Peyer's patch (tissue), 4 donors: Measurements from ENCODE around the gene UPF3B. TPM values are rescaled to one million over a fixed set of nuclear protein-coding genes. Genes with fewer than 3 reads are reported as not detected.
"Not testable (repeated sequence)": the region's sequence is repeated elsewhere in the genome, so short reads cannot be mapped to it uniquely, and the experiment has no call there.

Experiments used
- DNase-seq, 3 donors: peaks; one replicate each; pipeline ENCODE4 v3.0.0-alpha.2; 2017 to 2019
- H3K27ac ChIP-seq, 4 donors: fragments of 200-600 bp; sonication (generic); one replicate each; pipeline ENCODE4 v1.5.1; 2016 to 2019
- H3K27me3 ChIP-seq, 2 donors: fragments of 200-600 bp; sonication (generic); one replicate each; pipeline ENCODE4 v1.5.1; 2019
- H3K36me3 ChIP-seq, 3 donors: fragments of 200-600 bp; sonication (generic); one replicate each; pipeline ENCODE4 v1.5.1; 2016 to 2019
- H3K4me1 ChIP-seq, 4 donors: fragments of 200-600 bp; sonication (generic); one replicate each; pipeline ENCODE4 v1.5.1; 2016 to 2019
- H3K4me3 ChIP-seq, 4 donors: fragments of 200-600 bp; sonication (generic); 1 replicate in 3 of 4; 2 replicates in 1 of 4; pipeline ENCODE4 v1.5.1; 2016 to 2019; ENCODE audit warnings: mild to moderate bottlenecking in 1 of 4
- H3K9me3 ChIP-seq, 4 donors: fragments of 200-600 bp; sonication (generic); one replicate each; pipeline ENCODE4 v1.5.1; 2016 to 2019; ENCODE audit warnings: mild to moderate bottlenecking in 1 of 4
- POLR2A ChIP-seq, 2 donors: fragments of 450-650 bp; IDR thresholded peaks; one replicate each; pipeline ENCODE4 v1.5.1; 2017; ENCODE audit warnings: antibody characterized with exemption in 2 of 2, mild to moderate bottlenecking in 2 of 2, moderate library complexity in 2 of 2
- total RNA-seq, 4 donors: library from RNA; depleted of rRNA; stranded (reverse); fragments of >200 nt; gene quantifications; one replicate each; pipeline ENCODE4 v1.1.0, GENCODE V29; 2016
- TF ChIP-seq, protein P1 (sequence below), 6 experiments: fragments of 450-650 bp in 4 of 6; fragments of 200-600 bp in 2 of 6; sonication (generic) in 1 of 6; IDR thresholded peaks; one replicate each; pipeline ENCODE4 v1.5.1; 2017 to 2019; ENCODE audit warnings: antibody characterized with exemption in 6 of 6, mild to moderate bottlenecking in 3 of 6, moderate library complexity in 1 of 6

UPF3B gene, protein sequence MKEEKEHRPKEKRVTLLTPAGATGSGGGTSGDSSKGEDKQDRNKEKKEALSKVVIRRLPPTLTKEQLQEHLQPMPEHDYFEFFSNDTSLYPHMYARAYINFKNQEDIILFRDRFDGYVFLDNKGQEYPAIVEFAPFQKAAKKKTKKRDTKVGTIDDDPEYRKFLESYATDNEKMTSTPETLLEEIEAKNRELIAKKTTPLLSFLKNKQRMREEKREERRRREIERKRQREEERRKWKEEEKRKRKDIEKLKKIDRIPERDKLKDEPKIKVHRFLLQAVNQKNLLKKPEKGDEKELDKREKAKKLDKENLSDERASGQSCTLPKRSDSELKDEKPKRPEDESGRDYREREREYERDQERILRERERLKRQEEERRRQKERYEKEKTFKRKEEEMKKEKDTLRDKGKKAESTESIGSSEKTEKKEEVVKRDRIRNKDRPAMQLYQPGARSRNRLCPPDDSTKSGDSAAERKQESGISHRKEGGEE
- total RNA-seq: 10 to 100 TPM in 2 of 4 donors, 1 to 10 TPM in 2; 5.3 to 28.9 (median 8.8) TPM

DNA sequence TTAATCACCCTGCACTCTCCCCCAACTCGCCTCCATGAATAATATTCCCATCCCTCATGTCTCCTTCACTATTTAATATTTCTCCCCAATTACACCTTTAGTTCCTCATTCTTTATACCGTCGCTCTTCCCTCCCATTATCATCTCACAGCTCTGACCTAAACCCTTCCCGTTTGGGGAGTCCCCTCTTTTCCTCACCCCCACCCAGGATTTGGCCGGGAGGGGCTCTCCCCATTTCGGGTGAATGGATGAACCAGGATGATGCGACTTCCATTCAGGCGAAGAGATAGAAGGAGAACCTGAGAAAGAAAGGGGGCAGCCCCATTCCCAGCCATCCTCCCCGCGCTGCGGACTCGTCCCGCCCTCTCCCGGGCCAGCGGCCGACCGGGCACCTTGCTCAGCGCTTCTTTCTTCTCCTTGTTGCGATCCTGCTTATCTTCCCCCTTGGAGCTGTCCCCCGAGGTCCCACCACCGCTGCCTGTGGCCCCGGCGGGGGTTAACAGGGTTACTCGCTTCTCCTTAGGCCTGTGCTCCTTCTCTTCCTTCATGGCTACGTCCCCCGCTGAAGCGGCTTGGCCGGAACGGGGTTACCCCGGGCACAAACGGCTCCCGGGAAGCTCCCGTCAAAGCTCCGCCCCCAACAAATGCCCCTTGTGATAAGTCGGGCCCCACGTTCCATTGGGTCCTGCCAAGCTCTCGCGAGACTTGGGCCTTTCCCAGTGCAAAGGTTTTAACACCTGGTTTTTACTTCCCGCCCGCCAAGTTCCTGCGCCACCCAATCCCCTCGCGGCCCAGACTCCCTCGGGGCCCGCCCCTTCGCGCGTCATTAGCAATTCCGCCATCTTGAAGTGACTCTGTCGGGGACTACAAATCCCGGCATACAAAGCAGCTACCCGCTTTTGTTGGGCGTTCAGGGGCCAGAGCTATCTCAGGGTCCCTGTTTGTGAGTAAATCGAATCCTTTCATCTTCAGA is at the start of gene UPF3B:
TSS of gene UPF3B (minus strand) at position 582 of the 972 bp plus-strand sequence. CDS start at position 547, 35 bp downstream.
- H3K27me3 ChIP-seq: no peaks in the 10 kb centered on the region
- TF ChIP-seq POLR2A (IDR thresholded peaks at IDR 0.05): peak; percentile 32 to 61
- TF ChIP-seq, protein P1, sequence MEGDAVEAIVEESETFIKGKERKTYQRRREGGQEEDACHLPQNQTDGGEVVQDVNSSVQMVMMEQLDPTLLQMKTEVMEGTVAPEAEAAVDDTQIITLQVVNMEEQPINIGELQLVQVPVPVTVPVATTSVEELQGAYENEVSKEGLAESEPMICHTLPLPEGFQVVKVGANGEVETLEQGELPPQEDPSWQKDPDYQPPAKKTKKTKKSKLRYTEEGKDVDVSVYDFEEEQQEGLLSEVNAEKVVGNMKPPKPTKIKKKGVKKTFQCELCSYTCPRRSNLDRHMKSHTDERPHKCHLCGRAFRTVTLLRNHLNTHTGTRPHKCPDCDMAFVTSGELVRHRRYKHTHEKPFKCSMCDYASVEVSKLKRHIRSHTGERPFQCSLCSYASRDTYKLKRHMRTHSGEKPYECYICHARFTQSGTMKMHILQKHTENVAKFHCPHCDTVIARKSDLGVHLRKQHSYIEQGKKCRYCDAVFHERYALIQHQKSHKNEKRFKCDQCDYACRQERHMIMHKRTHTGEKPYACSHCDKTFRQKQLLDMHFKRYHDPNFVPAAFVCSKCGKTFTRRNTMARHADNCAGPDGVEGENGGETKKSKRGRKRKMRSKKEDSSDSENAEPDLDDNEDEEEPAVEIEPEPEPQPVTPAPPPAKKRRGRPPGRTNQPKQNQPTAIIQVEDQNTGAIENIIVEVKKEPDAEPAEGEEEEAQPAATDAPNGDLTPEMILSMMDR (IDR thresholded peaks at IDR 0.05): no peak
- peak within 1 kb of the TSS; percentile 40 to 82 (median 65) for H3K4me3 ChIP-seq
- peak; percentile 93 to 98 (median 96) for DNase-seq
- no peaks in the 10 kb centered on the region for H3K9me3 ChIP-seq
- H3K4me1 ChIP-seq: no peaks in the 10 kb centered on the region
- peak within 1 kb of the TSS; percentile 81 to 91 (median 86) for H3K27ac ChIP-seq
- no peaks in the 10 kb centered on the region for H3K36me3 ChIP-seq

DNA sequence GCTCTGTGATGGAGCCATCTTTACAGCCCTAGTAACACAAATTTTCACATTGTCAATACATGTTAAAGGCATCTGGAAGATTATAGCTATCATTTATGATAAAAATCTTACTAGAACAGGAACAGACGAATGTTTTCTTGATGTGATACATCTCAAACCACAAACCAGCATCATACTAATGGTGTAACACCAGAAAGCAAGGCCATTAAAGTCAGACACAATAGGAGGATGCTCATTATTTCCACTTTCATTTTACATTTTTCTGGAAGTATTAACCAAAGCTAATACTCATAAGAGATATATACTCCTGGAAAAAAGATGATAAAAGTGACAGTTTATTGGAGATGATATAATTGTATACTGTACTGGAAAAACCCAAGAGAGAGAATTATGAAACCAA is 48.2 kb upstream of the UPF3B start:
- Histone ChIP-seq H3K36me3 (no peaks in the 10 kb centered on the region), H3K9me3 (no peaks in the 10 kb centered on the region), H3K27me3 (no peaks in the 10 kb centered on the region), H3K4me1 (no peaks in the 10 kb centered on the region), H3K4me3 (no peak overlapping the region), H3K27ac (no peak overlapping the region)
- TF ChIP-seq POLR2A (IDR thresholded peaks at IDR 0.05): no peak
- TF ChIP-seq, protein P1 (IDR thresholded peaks at IDR 0.05): no peak
- DNase-seq: no peak

DNA sequence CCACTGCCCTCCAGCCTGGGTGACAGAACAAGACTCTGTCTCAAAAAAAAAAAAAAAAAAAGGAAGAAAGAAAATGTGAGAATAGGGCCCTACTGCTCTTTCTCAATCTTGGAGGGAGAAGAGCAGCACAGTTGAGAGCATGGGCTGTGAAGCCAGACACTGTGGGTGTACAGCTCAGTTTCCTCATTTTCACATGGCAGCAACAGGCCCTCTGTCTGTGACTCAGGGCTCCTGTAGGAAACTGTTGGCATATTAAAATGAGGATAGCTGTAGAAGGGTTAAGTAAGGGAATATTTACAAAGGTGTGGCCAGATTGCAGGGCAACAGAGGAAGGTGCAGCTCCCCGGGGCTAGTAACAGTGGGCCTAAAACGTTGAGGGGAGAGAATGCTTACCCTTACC is 46.4 kb upstream of the UPF3B start:
- TF ChIP-seq POLR2A (IDR thresholded peaks at IDR 0.05): no peak
- TF ChIP-seq, protein P1 (IDR thresholded peaks at IDR 0.05): no peak
- H3K27ac ChIP-seq: no peak overlapping the region
- DNase-seq: no peak
- H3K27me3 ChIP-seq: no peaks in the 10 kb centered on the region
- no peaks in the 10 kb centered on the region for H3K9me3 ChIP-seq
- H3K4me3 ChIP-seq: no peak overlapping the region
- H3K36me3 ChIP-seq: no peaks in the 10 kb centered on the region
- no peaks in the 10 kb centered on the region for H3K4me1 ChIP-seq

DNA sequence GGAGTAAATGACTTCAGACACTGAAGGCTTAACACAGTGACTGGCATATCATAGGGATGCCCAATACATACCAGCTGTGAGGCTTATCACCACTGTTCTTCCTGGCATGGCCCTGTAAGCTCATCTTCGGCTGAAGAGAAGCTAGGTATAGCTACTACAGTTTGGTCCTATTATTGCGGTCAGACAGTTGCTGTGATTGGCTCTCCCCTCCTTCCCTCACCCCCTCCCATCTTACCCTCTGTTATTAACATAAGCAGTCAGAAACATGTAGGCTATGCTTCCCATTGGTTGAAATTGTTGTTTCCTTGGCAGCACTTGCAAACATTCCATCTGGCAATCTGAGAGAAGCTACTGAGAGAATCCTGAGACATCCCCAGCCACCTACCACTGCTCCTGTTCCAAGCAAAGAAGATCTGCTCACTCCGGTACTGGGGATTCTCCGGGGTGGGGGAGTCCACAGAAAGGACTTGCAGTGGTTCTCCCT is 43.1 kb upstream of the UPF3B start, which contains the start of gene AKAP14:
TSS of gene AKAP14 (plus strand) at position 51 of the 484 bp plus-strand sequence. CDS start 7,331 bp downstream, outside the sequence.
- Histone ChIP-seq H3K9me3 (no peaks in the 10 kb centered on the region), H3K27me3 (no peaks in the 10 kb centered on the region), H3K4me1 (no peaks in the 10 kb centered on the region), H3K4me3 (no peak within 1 kb of the TSS), H3K36me3 (no peaks in the 10 kb centered on the region), H3K27ac (no peak within 1 kb of the TSS)
- TF ChIP-seq, protein P1 (IDR thresholded peaks at IDR 0.05): no peak
- TF ChIP-seq POLR2A (IDR thresholded peaks at IDR 0.05): no peak
- no peak for DNase-seq

DNA sequence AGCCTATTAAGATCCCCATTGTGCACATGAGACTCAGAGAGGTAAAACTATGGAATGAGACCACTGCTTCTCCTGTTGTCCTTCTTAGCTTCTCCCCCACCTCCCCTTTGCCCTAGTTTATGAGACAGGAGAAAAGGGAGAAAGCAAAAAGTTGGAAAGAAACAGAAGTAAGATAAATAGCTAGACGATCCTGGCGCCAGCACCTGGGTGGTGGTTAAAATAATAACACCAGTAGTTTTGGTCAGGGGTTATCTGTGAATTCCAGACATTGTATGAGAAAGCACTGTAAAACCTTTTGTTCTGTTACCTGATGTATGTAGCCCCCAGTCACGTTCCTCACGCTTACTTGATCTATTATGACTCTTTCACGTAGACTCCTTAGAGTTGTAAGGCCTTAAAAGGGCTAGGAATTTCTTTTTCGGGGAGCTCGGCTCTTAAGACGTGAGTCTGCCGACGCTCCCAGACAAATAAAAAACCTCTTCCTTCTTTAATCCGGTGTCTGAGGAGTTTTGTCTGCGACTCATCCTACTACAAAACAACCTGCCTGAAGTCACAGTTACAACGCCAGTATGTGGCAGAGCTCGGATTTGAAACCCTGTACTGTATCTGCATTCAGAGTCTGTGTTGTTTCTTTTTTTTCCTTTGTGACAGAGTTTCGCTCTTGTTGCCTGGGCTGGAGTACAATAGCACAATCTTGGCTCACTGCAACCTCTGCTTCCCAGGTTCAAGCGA is 39.4 kb upstream of the UPF3B start:
- not testable (repeated sequence) for H3K4me1 ChIP-seq, H3K27ac ChIP-seq, DNase-seq

DNA sequence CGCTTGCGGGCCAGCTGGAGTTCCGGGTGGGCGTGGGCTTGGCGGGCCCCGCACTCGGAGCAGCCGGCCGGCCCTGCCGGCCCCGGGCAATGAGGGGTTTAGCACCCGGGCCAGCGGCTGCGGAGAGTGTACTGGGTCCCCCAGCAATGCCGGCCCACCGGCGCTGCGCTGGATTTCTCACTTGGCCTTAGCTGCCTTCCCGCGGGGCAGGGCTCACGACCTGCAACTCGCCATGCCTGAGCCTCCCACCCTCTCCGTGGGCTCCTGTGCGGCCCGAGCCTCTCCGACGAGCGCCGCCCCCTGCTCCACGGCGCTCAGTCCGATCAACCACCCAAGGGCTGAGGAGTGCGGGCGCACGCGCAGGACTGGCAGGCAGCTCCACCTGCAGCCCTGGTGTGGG is 37.9 kb upstream of the UPF3B start:
- H3K4me3 ChIP-seq, H3K9me3 ChIP-seq, H3K27me3 ChIP-seq, H3K27ac ChIP-seq, H3K36me3 ChIP-seq, H3K4me1 ChIP-seq: not testable (repeated sequence)
- peak in 1 of 3 donors; percentile 8 for DNase-seq

More for the DNA sequence above, 39.4 kb upstream of the UPF3B start:
- H3K9me3 ChIP-seq, H3K27me3 ChIP-seq, H3K4me3 ChIP-seq, H3K36me3 ChIP-seq: not testable (repeated sequence)
